GM23248 (cell line): ENCODE data around the gene FADD.

Experiments
- EZH2 ChIP-seq: fragments of 200-600 bp; sonication (generic); IDR thresholded peaks from 2 replicates; pipeline ENCODE4 v1.6.1; 2018; ENCODE audit warnings: antibody characterized with exemption, mild to moderate bottlenecking; ENCODE audit not compliant: insufficient read depth, poor library complexity, severe bottlenecking
- EZH2phosphoT487 ChIP-seq: fragments of 200-600 bp; sonication (generic); IDR thresholded peaks from 2 replicates; pipeline ENCODE4 v1.6.1; 2018; ENCODE audit warnings: antibody characterized with exemption, moderate library complexity, mild to moderate bottlenecking, low read depth; ENCODE audit not compliant: insufficient read depth

GRCh38 chr11:70240337-70240736 lies 37.2 kb downstream of the FADD start:
- TF ChIP-seq EZH2phosphoT487 (no peak), EZH2 (no peak)
